GM18909 (cell line): ENCODE measurements around the gene CSNK1A1.
"Not testable (repeated sequence)": the region's sequence is repeated elsewhere in the genome, so short reads cannot be mapped to it uniquely, and the experiment has no call there.

Source experiments
- ATAC-seq: cut with Tn5 transposase; IDR thresholded peaks from one replicate; pipeline ENCODE4 v1.9.1; 2021; ENCODE audit warnings: mild to moderate bottlenecking; ENCODE audit not compliant: unreplicated experiment, poor library complexity

Gene CSNK1A1

DNA sequence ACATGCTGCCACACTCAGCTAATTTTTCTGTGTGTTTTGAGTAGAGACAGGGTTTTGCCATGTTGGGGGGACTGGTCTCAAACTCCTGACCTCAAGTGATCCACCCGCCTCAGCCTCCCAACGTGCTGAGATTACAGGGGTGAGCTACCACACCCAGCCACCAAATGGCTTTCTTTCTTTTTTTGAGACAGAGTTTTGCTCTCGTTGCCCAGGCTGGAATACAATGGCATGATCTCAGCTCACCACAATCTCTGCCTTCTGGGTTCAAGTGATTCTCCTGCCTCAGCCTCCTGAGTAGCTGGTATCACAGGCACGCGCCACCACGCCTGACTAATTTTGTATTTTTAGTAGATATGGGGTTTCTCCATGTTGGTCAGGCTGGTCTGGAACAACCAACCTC is 15.5 kb downstream of the CSNK1A1 start:
- not testable (repeated sequence) for ATAC-seq

DNA sequence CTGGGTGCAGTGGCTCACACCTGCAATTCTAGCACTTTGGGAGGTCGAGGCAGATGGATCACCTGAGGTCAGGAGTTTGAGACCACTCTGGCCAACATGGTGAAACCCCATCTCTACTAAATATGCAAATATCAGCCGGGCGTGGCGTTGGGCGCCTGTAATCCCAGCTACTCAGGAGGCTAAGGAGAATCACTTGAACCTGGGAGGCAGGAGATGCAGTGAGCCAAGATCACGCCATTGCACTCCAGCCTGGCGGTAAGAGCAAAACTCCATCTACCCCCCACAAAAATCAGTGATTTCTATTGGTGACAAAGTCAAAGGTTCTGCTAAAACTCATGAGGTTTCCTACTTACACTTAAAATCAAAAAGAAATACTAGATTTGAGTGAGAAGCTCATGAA is 18.8 kb downstream of the CSNK1A1 start:
- no peak for ATAC-seq

DNA sequence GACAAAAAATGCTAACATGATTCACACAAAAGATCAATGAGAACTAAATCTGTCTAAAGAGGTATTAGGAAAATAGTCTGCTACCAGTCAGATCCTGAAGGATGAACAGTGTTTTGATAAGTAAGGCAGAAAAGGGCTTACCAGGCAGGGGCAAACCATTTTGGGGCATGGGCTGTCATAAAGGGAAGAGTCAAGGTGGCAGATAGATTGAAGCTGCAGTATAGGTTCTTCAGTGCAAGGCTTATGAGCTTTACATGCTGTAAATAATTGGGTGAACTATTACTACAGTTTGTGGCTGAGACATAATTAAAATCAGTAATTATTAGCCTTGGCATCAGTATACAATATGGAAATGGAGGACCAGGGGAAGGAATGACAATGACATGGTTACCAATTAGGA is 21.8 kb downstream of the CSNK1A1 start:
- ATAC-seq, result no peak

DNA sequence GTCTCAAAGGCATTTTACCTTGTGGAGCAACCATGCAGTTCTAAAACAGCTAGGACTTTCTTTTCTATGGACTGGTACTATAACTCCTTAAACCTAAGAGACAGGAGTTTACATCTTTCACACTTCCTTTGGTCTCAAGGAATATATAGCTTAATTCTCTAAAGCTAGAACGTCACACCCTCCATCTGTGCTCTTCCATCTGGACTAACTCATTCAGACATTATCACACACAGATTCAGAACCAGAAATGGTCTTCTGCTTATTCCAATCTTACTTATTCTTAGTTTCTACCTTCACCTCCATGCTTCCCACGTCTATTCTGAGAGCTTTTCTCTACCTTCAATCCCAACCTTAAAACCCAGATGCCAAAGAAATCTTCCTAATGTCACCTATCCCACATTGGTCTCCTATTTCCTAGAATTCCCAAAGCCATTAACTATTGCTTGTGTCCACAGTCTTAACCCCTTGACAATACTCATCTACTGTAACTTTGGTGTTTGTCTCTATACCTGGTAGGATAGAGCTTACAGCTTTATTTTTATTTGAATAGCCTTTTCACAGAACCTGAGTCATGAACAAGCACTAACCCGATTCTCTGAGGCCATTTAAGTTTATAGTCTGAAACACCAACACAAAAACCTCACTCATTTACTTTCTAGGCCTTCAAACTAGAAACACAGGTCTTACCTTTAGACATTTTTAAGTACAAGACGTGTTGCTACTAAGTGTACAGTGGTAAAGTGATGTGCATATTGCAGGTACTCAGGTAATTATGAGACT is 22.8 kb downstream of the CSNK1A1 start:
- ATAC-seq, result no peak

DNA sequence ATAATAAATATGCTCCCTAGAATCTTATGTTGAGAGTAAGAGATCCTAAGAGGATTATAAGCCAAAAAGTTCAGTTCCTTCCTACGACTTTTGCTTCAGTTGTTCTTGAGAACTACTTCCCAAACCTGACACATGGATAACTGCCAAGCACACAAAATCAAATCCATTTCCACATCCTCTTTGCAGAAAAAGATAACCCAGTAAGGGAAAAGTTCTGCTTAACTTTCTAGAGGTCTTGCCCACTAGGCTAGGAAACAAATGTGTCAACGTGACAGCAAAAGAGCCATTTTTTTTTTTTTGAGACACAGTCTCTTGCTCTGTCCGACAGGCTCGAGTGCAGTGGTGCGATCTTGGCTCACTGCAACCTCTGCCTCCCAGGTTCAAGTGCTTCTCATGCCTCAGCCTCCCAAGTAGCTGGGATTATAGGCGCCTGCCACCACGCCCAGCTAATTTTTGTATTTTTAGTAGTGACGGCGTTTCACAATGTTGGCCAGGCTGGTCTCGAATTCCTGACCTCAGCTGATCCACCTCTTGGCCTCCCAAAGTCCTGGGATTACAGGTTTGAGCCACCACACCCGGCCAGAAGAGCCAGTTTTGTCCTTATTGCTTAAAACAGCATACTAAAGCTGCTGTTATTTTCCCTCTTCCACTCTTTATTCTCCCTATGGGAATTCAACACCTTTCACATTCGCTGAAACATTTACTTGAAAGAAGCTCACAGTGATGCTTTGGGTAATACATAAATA is 24.2 kb downstream of the CSNK1A1 start:
- no peak for ATAC-seq

DNA sequence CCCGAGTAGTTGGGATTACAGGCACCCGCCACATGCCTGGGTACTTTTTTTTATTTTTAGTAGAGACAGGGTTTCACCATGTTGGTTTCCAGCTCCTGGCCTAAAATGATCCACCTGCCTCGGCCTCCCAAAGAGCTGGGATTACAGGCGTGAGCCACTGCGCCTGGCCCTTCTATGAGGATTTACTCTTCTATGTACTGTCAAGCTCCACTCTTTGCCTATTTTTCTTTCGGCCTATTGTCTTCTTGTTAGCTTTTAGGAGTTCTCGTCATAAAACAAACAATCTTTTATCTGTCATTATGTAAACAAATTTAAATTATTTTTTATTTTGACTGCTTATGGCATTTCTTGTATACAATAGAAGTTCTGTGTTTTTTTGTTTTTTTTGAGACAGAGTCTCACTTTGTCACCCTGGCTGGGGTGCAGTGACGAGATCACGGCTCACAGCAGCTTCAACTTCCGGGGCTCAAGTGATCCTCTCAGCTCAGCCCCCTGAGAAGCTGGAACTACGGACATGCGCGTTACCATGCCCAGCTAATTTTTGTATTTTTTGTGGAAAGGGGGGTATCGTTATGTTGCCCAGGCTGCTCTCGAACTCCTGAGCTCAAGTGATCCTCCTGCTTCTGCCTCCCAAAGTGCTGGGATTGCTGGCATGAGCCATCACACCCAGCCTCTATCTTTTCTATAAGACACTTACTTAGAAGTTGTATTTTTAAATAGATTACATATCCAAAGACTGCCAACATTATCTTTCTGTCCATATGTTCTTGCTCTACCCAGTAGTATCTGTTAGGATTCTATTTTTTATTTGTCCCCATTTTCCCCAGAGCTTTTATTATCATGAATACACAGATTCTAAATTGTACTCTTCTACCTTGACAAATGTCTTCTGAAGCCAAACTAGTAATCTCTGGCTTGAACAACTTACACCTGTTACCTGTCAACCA is 29.2 kb downstream of the CSNK1A1 start:
- ATAC-seq, result no peak

DNA sequence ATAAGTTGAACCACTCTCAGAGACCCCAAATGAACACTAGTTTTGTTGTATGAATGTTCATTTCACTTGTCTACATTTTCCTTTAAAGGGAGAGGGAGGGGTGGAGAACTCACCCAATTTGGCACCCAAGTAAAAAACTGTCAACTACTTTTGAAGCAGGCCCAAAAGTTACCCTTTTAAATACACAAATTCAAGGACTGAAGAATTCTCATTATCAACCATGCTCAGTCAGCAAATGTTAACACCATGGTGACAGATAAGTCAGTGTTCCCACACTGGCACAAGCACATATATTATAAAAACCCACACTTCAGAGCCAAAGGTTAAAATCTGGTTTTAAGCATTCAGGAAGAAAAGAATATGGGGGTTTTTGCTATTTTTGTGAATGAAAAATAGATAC is 31.6 kb downstream of the CSNK1A1 start:
- no peak for ATAC-seq

DNA sequence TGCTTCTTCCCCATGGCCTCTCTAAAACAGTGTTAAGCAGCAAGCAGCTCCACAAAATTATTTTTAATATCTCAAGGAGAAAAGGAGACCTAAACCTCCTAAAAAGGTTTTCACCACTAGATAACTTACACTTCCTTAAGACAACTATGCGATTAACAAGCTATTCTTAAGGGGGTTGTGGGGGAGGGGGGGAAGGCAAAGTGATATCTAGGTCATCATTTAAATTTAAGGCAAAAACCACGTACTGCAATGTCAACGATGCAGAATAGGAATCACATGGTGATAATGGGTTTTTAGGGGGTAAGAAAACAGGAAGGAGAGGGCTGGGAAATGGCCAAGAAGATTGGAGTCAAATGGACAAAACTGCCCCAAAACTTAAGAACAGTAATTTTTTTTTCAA is 32.6 kb downstream of the CSNK1A1 start:
- no peak for ATAC-seq

DNA sequence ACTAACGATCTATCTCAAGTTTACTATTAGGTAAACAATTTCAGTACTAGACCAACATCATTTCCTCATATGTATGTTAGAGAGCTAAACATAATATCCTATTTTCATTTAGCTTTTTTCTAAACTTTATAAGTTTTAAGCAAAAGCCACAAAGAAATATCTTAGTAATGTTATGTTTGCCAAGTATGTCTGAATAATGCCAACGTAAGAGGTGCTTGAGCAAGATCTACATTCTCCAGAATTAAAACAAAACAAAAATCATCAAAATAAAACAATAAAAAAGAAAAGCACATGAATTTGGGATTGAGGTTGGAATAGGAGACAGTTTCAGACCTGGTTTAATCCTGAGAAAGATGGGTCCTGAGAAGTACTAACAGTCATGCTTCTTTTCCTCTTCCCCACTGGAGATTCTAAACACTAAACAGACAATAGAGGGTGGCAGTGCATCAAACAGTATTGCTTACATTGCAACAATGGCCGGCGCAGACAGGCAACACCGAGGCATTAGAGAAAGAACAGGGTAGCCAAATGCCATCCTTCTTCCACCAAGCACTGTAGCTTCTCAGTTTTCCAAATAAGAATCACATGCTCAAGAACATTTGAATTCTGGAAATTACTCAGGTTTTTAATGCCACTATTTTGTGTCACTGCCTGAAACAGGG is 33.6 kb downstream of the CSNK1A1 start:
- ATAC-seq, result no peak

DNA sequence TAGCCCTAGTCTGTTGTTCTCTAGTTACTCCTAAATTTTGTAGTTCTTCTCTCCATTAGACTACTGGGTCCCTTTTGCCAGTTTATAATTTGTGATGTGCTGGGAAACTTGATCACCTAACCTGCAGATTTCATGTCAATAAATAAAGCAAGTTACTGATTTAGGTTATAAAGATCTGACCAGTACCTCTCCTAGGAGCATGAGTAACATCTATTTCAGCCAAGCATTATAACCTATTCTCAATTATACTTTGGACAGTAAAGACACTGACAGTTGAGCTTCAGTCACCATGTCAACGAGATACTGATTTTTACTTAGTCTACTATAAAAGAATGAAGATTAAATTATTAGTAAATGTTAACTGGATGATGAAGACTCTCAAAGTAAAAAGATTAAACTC is 36.7 kb downstream of the CSNK1A1 start:
- no peak for ATAC-seq

DNA sequence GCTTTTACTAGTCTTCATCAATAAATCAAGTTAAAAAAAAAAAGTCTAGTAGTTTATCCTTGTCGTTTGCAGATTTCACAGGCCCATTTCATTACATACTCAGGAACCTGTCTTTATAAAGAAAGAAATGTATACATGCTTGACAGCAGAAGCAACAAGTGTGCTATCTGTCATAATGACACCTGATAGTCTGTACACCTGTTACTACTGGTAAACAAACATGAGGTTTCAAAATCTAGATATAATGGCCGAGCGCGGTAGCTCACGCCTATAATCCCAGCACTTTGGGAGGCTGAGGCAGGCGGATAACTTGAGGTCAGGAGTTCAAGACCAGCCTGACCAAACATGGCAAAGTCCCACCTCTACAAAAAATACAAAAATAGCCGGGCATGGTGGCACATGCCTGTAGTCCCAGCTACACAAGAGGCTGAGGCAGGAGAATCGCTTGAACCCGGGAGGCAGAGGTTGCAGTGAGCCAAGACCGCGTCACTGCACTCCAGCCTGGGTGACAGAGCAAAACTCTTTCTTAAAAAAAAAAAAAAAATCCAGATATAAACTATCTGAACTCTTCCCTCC is 37.8 kb downstream of the CSNK1A1 start:
- ATAC-seq, result not testable (repeated sequence)

DNA sequence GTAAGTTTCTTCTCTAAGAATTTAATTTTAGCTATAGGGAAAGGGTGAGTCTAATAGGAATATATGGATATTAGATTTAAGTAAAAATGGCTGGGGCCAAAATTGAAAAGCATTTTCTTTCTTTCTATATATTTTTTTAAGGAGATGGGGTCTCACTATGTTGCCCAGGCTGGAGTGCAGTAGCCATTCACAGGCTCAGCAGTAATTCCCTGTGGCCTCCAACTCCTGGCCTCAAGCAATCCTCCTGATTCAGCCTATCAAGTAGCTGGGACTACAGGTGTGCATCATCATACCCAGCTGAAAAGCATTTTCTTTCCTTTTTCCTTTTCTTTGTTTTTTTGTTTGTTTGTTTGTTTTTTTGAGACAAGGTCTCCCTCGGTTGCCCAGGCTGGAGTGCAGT is 41.1 kb downstream of the CSNK1A1 start:
- no peak for ATAC-seq

DNA sequence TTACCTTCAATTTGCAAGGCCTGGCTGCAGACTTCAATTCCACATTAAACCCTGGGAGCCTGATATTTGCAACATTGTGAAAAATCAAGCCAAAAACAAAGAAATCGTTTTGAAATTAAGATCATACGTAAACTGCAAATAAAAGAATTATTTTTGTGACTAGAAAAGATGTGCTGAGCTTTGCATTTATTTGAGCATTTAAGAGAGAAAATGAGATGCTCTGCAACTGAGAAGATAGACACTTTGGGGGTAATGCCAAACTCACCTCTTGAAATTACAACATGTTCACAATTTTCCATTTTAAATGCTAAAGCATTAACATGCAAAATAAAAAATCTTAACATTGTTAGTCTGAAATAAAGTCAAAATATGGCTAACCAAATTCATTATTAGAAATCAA is 46.6 kb downstream of the CSNK1A1 start:
- no peak for ATAC-seq

DNA sequence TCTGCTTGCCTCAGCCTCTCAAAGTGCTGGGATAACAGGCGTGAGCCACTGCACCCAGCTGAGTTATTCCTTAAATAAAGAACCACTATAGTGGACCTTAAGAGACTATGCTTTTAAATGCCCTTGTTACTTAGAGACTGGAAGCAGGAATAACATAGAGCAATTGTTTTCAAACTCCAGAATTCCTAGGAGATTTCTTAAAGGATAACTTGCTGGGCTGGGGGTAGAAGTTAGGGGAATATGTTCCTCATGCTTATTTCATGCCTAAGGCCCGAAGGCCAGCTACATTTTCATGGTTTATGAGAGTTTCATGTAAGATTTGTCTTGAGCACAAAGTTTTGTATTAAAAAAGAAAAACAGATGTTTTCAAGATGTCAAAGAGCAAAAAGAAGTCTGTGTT is 48.2 kb downstream of the CSNK1A1 start:
- no peak for ATAC-seq

DNA sequence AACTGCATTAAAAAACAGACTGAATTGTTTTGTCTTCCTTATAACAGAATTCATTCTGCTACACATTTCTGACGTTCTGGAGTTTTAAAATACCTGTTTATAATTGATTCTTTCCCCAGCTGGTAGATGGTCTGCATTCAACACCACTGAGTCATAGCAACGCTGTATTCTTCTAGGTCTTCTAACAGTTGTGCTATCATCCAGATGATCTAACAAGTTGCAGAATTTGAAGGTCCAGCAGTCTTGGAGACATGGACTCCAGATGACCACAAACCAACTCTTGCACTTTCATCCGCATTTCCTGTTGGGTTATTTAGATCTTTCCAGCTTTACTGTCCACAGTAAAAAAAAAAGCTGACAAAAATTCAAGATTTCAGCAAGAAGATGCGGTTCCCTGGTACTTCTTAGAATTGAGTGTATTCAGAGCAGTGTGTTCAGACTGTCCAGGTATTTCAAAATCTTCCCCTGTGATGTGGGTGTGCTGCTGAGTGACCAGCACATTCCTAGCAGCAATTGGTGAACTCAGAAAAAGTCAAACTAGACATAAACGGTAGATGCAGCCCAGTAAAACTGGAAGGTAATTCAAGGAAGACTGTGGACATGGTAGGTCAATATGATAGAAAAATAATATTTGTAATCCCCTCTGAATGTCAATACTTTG is 50.2 kb downstream of the CSNK1A1 start:
- ATAC-seq, result no peak

DNA sequence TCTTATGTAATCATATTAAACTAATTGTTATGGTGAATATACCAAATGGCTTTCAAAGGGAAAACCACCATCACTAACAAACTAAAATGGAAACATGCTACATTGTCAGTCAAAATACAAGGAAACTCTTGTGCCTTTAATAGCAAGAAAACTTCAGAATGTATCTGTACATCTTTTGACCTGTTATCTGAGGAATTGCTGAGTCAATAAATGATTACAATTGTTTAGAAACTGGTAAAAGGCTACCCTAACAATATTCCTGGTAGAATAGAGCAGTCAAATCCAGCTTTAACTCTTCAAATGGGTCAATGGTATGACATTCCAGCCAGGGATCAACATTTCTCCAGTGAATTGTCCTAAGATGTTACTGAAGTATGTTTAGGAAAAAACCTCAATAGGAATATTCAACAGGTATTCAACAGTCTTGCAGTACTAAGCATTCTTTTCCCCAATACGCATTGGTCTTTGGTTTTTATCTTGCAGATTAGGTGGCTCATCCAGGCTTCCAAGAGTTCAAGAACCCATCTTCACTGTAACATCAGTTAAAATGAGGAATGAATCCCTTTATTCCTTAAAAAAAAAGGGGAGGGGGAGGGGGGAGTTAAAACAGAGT is 52.4 kb downstream of the CSNK1A1 start:
- no peak for ATAC-seq

DNA sequence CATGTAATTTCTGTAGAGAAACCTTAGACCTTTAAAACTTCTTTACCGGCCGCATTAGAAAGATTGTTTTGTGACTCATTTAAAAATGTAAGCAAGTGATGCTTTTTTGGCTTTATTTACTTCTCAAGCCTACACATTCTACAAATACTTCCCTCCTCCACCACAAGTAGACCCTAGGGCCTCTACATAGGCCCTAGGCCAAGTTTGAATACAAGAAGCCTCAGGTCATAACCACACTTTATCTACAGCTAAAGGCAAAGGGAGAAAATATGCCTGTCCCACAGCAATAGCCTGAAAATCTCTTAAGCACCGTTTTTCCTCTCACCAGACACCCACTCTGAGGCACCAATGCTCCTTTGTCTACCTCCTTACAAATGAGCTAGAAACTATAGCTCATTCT is 53.9 kb downstream of the CSNK1A1 start:
- no peak for ATAC-seq

DNA sequence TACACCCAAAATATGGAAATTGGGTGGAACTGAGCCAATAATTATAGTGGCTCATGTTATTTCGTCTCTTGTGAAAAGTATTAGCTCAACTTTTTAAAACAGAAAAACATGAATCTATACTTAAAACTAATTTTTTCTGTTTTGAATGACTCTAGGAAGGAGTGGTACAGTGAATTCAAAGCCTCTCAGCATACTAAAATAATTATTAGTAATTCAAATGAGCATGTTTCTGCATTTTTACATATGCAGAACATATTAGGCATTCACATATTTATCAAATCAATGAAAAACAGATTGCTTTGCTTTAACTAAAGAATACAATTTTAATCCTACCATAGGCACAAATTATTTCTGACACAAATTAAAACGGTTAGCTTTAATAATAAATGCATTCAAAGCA is 54.3 kb downstream of the CSNK1A1 start:
- ATAC-seq, result no peak

DNA sequence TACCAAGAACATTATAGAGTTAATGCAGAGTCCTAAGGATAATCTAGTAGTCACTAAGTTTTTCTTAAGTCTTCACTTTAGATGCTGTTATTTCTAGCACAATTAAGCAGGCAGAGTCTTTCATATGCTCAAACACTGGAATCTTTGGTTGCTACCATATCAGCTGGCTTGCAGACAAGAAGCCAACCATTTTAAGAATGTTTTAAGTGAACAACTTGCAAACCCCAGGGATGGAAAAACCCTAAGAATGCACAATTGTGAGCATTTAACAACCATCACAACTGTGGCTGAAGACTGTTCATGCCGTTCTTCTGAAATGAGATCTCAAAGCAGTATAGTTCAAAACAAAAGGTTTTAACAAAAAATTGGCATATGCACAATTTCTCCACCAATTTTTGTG is 55.1 kb downstream of the CSNK1A1 start:
- ATAC-seq, result no peak
